GM12864 (cell line): ENCODE data around the gene PLCG2.

ENCODE experiments used
- DNase-seq: peaks from one replicate; pipeline ENCODE4 v3.0.0-alpha.2; 2011; ENCODE audit warnings: low read depth
- H3K4me3 ChIP-seq: 2 replicates; pipeline ENCODE4 v1.5.1; 2011; ENCODE audit warnings: mild to moderate bottlenecking, low read depth, low read length, control low read depth
- CTCF ChIP-seq: IDR thresholded peaks from 2 replicates; pipeline ENCODE4 v1.5.1; 2011; ENCODE audit warnings: low read depth, mild to moderate bottlenecking, moderate library complexity, low read length, control low read depth, inconsistent platforms; ENCODE audit errors: missing control alignments

Gene PLCG2

GRCh38 chr16:81826523-81826922 lies 47.4 kb downstream of the PLCG2 start:
- DNase-seq = no peak
- no peak for TF ChIP-seq CTCF
- no peak overlapping the region; the same call in 1 of the 2 replicates for H3K4me3 ChIP-seq

GRCh38 chr16:81830845-81831540 lies 51.9 kb downstream of the PLCG2 start:
- TF ChIP-seq CTCF = no peak
- peak overlapping the region; percentile 54 for H3K4me3 ChIP-seq
- DNase-seq = no peak

GRCh38 chr16:81831722-81832126 lies 52.6 kb downstream of the PLCG2 start:
- TF ChIP-seq CTCF = peak; percentile 64
- peak overlapping the region; percentile 54 for H3K4me3 ChIP-seq
- peak; percentile 95 for DNase-seq

GRCh38 chr16:81832801-81833547 lies 53.9 kb downstream of the PLCG2 start:
- H3K4me3 ChIP-seq = no peak overlapping the region; the same call in 1 of the 2 replicates
- DNase-seq = no peak
- TF ChIP-seq CTCF = no peak

GRCh38 chr16:81833751-81834150 lies 54.7 kb downstream of the PLCG2 start:
- TF ChIP-seq CTCF = no peak
- DNase-seq = no peak
- no peak overlapping the region for H3K4me3 ChIP-seq

GRCh38 chr16:81834868-81835267 lies 55.8 kb downstream of the PLCG2 start:
- H3K4me3 ChIP-seq = no peak overlapping the region
- TF ChIP-seq CTCF = no peak
- no peak for DNase-seq
